SKM-1 (cell line): Measurements from ENCODE around the gene GLG1.

Experiments
- DNase-seq: peaks from one replicate; lab custom pipeline; 2025; ENCODE audit not compliant: unreplicated experiment; lab: John Stamatoyannopoulos, UW

Gene GLG1

GRCh38 chr16:74485916-74486315, 121.0 kb downstream of the GLG1 start:
- no peak for DNase-seq

DNA sequence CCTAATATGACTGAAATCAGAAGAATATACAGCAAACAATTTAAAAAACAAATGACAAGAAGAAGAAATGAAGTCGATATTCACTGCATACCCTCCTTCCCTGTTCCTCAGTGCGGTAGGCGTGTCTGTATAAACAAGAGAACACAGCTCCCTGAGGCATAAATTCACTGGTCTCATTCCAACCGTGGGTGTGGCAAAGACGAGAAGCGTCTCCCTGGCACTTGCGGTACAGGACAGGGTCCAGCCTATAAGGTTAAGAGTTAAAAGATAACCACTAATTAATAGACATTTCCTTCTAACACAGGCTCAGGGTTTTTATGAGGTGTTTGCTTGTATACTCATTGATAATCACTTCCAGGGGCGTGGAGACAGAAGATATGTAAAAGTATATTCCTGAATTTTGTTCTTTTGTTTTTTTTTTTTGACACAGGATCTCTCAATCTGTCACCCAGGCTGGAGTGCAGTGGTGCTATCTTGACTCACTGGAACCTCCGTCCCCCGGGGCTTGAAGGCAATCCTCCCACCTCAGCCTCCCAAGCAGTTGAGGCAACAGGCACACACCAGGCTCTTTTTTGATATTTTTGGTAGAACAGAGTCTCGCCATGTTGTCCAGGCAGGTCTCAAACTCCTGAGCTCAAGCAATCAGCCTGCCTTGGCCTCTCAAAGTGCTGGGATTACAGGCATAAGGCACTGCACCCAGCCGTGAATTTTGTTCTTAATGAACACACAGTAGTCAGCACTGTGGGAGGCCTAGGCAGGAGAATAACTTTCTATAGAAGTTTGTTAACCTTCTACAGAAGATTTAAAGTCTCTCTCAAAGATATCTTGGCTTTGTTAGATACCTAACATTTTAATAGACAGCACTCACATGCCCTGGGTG, 126.5 kb downstream of the GLG1 start:
- no peak for DNase-seq

DNA sequence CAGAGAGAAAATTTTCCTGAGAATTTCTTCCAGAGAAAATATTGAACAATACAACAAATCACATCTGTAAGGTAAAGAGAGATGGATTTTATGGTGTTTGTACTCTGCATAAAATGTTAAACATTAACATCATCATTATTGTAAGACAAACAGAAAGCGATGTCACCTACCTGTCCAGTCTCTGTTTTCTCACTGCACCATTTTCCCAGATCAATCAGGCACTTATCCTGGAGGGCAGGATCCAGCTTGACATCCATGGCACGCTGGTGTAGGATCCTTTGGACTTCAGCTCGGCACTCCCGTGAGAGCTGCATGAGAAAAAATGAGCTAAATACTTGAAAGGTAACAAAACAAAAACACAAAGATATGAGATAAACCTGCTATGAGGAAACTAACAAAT, 129.7 kb downstream of the GLG1 start:
- DNase-seq: no peak

GRCh38 chr16:74474416-74474815, 132.5 kb downstream of the GLG1 start:
- no peak for DNase-seq

DNA sequence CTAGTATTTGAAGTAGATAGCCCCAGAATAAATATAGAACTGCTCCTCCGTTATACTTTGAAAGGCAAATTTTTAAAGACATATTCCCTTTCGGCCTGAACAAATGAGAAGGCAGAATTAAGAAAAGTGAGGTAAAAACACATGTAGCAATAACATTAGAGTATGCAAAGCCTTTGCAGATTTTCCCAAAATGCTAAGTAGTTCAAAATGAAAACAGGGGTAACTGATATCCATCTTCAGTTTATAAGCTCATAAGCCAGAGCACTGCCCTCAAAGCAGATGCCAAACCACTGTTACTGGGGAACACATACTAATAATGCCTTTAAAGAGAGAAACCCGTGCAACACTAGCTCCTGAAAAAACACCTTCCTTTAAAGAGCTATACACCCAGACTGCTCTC, 134.4 kb downstream of the GLG1 start:
- no peak for DNase-seq

DNA sequence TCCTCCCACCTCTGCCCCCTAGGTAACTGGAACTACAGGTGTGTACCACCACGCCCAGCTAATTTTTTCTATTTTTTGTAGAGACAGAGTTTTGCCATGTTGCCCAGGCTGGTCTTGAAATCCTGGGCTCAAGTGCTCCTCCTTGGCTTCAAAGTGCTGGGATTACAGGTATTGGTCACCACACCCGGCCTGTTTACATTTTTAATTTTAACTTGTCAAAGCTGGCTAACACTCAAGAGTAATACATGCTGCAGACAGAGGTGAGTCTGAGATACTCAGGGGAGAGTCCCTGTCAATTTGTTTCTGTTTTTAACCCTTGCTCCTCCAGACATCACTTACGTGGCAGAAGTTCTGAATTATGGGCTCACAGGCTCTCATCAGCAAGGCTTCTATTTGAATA, 134.9 kb downstream of the GLG1 start:
- DNase-seq: no peak

DNA sequence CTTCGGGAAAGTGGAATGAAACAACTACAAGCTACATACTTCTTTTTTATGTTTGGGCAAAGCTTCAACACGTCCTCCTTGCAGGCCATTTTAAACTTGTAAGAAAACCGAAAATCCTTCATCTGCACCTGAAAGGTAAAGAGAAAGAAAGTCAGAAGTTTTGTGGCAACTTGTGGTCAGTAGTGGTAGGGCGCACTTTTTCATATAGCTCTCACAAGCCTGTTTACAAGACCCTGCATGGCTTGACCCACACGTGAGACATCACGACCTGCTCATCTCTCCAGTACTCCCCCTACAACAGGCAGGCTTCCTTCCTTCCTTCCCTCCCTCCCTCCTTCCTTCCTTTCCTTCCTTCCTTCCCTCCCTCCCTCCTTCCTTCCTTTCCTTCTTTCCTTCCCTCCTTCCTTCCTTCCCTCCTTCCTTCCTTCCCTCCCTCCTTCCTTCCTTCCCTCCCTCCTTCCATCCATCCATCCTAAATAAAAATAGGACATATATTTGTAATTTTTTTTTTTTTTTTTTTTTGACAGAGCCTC, 136.9 kb downstream of the GLG1 start:
- DNase-seq: no peak

DNA sequence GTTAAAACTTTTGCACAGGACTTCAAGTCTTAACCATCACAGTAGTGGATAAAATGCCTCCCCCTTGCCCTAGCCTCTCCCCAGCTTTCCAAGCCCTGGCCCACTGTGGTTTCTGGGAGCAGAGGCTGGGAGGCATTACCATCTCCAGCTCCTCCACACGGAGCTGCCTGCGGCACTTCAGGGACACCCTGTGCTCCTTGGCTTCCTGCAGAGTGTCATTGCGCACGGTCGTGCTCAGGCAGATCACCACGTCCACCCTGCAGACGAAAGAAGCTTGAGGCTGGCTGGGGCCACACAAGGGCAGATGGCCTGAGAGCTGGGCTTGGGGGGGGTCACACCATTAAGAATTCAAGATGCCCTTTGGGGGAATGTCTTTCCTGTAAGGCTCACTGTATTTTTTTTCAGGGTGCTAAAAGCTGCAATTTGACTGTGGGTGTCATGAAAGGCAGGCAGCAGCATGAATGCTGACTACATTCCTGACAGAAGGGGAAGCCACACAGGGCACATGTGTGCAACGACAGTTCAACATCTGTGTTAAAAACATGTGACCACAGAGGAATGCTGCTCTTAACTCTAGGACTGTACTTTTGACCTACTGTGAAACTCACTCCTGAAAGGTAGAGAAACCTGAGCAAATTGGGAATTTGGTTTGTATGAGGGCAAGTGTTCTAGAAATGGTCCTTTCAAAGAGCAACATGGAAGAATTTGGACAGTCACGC, 137.9 kb downstream of the GLG1 start:
- DNase-seq: no peak

DNA sequence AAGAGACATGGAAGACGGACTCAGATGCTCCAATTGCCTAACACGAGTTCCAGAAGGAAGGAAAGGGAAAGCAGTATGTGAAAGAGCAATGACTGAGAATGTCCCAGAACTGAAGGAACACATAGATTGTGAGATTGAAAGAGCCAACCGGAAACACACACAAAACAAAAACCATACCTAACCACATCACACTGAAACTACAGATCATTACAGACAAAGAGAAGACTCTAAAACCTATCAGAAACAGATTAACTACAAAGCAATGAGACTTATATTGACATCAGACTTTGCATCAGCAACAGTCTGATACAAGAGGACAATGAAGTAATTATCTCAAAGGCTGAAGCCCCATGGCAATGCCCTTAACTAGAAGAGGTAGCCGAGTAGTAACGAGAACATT, 140.0 kb downstream of the GLG1 start:
- DNase-seq: no peak

DNA sequence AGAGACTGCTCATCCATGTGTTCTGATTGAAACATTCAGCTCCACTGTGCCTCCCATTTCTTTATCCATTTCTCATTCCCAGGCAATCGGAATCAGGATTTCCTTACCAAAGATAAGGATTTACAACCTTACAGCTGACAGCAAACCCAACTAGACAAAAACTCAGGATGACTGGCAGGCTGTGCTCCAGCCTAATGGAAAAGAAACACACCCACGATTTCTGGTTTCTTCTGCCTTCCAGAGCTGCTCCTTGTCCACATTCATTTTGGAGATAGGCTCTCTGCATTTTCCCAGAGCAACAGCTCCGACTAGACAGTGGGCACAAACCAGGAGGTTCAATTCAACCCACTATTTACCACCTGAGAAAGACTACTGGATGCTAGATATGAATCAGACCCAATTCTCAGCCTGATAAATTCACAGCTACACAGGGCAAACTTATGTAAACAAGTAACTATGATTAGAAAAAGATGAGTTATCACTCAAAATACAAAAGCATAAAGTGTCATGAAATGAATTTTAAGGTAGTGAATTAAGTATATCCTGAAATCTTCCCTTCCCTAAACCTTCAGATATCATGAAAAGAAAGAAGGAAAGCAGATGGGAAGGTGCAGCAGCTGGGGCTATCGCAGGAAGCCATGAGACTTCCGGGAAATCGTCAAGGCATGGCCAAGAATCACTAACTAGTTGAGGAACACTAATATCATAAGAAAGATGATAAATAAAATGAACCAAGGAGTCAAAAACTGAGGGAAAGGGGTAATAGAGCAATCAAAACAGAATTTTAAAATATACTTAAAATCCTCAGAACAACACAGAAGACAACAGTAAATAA, 140.8 kb downstream of the GLG1 start:
- DNase-seq: no peak

- no peak for DNase-seq
Observed at GRCh38 chr16:74465281-74465680, 141.6 kb downstream of the GLG1 start.

- DNase-seq: no peak
Observed at GRCh38 chr16:74463888-74464287, 143.0 kb downstream of the GLG1 start.

DNA sequence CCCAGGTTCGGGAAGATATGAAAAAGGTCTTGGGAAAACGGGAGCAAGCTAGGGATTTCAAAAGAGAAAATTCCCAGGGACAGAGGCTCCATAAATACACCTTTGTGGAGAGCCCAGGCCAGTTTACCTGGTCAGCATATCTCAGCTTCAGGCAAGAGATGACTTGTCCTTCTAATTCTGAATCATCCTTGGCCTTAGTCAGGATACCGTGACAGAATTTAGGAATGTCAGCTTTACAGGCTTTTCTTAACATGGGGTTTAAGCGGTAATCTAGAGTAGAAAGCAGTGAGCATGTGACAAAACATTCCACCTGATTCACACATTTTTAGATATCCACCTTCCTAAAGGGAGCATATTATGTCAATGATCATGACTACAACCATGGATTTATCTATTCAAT, 144.6 kb downstream of the GLG1 start:
- no peak for DNase-seq

- DNase-seq: no peak
Observed at GRCh38 chr16:74461826-74462225, 145.1 kb downstream of the GLG1 start.

DNA sequence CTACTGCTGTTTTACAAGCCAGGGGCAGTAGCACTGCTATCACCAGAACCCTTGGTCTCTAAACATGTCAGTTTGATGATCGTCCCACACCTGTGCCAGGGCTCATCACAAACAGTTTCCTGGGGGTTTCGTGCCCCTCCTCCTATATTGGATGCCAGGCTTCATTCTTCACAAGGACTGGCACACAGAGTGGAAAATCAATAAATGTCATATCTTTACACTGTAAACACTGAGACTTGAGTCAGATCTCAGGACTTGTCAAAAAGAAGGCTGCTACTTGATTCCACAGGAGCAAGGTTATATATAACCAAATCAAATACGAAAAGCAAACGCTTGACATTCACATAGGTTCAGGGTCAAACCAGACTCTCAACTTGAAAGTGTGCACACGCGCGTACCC, 146.4 kb downstream of the GLG1 start:
- no peak for DNase-seq

GRCh38 chr16:74456290-74456625, 150.7 kb downstream of the GLG1 start:
- no peak for DNase-seq

DNA sequence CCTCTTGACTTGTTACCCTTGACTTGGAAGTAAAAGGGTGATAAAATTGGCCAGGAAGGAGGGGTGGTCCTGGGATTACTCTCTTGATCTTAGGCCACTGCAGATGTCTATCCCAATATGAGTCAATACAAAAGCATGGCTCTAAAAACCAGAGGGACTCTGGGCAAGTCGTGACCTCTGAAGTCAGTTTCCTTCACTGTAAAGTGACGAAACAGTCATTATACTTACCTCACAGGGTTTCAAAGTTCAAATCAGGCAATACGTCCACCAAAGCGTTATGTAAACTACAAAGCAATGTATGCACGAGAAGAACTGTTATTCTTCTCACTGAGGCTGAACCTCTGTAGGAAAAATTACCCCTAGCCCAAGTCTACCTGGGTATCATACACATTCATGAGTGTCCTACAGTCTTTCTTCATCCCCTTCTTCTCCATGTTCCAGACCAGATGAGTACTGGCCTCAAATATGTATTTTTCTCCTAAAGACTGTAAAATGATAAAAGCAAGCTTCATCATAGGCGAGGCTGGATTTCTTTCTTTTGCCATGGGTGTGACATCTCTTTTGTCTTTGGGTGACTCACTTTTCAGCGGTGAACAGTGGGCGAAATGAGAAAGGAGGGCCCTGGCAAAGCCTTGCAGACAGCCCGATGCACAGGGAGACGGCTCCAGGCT, 151.2 kb downstream of the GLG1 start:
- no peak for DNase-seq

DNA sequence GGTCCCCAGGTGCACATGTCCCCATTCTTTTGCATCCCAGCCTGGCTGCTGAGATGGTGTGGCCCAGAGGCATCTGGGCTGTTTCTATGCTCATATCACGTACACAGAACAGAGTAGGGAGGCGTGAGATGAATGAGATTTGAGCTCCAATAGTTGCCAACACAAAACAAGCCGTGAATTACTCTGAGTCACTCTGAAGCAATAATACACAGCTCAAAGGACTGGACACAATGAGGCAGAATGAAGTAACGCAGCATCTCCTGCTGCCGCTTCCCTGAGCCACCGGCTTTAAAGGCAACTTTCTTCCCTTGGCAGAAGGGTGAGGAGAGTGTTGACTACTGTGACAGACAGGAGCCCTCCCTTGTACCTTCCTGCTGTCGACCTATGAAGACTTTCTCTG, 151.7 kb downstream of the GLG1 start:
- DNase-seq: no peak

- DNase-seq: no peak
Observed at GRCh38 chr16:74451951-74452758, 154.8 kb downstream of the GLG1 start.
